ENCODE results near the gene HERC4. TPM values are rescaled to one million over a fixed set of nuclear protein-coding genes. Genes with fewer than 3 reads are reported as not detected.
"Not testable (repeated sequence)": the region's sequence is repeated elsewhere in the genome, so short reads cannot be mapped to it uniquely, and the experiment has no call there.

Gene HERC4
- total and polyA plus RNA-seq, 8 donors = 11.2 to 30.7 (median 14.1) TPM

DNA sequence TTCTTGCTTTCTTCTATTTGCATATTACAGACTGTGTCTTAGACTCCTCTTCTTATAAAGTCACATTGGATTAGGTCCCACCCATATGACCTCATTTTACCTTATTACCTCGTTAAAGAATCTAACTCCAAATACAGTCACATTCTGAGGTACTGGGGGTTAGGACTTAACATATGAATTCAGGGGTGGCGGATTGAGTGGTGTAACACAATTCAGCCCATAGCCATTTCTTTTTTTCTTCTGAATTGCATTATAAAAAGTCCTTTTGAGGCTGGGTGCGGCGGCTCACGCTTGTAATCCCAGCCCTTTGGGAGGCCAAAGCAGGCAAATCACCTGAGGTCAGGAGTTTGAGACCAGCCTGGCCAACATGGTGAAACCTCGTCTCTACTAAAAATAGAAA, 6.8 kb upstream of the HERC4 start:
- no peak for TF ChIP-seq CTCF (IDR thresholded peaks at IDR 0.05)
- DNase-seq = no peak
- no peak overlapping the region for H3K27ac ChIP-seq
- 82 to 84% methylated on average over 6 of the region's 6 CpGs for WGBS, 2 donors
- no peak overlapping the region for H3K4me3 ChIP-seq
- no peaks in the 10 kb centered on the region for H3K36me3 ChIP-seq
- peaks cover 0 to 4% (median 0%) of the 10 kb centered on the region in 3 donors for H3K4me1 ChIP-seq
- no peak for ATAC-seq
- H3K9me3 ChIP-seq = no peaks in the 10 kb centered on the region
- intact Hi-C loops (cut with DNase I) = loop anchor here in 1 of 3 donors (5.0 kb wide), 1 partner anchor 75 kb away; no protein-coding TSS in a partner anchor
- FAIRE-seq = no peak
- H3K27me3 ChIP-seq = no peaks in the 10 kb centered on the region

- intact Hi-C loops (cut with DNase I) = loop anchor here in 1 of 3 donors (5.0 kb wide), 1 partner anchor 76 kb away; no protein-coding TSS in a partner anchor
- TF ChIP-seq CTCF (IDR thresholded peaks at IDR 0.05) = no peak
- WGBS, 2 donors = 86 to 90% methylated on average over 5 of the region's 5 CpGs
- FAIRE-seq (no peak), ATAC-seq (no peak), DNase-seq (no peak)
- Histone ChIP-seq H3K36me3 (no peaks in the 10 kb centered on the region), H3K27me3 (no peaks in the 10 kb centered on the region), H3K4me1 (peaks cover 0 to 4% (median 0%) of the 10 kb centered on the region in 3 donors), H3K4me3 (no peak overlapping the region), H3K9me3 (no peaks in the 10 kb centered on the region), H3K27ac (no peak overlapping the region)
Observed at GRCh38 chr10:68080853-68081431, 5.9 kb upstream of the HERC4 start.

- H3K27ac ChIP-seq = no peak overlapping the region
- H3K4me3 ChIP-seq = no peak overlapping the region
- peaks cover 4% of the 10 kb centered on the region in 3 donors for H3K4me1 ChIP-seq
- 100% methylated on average over 1 of the region's 1 CpG for WGBS, 2 donors
- FAIRE-seq (no peak), ATAC-seq (no peak), DNase-seq (no peak)
- H3K9me3 ChIP-seq = no peaks in the 10 kb centered on the region
- intact Hi-C loops (cut with DNase I) = no loop called here
- no peaks in the 10 kb centered on the region for H3K27me3 ChIP-seq
- H3K36me3 ChIP-seq = no peaks in the 10 kb centered on the region
- no peak for TF ChIP-seq CTCF (IDR thresholded peaks at IDR 0.05)
Observed at GRCh38 chr10:68079434-68079833, 4.4 kb upstream of the HERC4 start.

GRCh38 chr10:68077026-68077425, 1.9 kb upstream of the HERC4 start:
- intact Hi-C loops (cut with DNase I) = no loop called here
- no peaks in the 10 kb centered on the region for H3K36me3 ChIP-seq
- no peak overlapping the region for H3K27ac ChIP-seq
- no peak for FAIRE-seq
- no peak for DNase-seq
- 95 to 96% methylated on average over 5 of the region's 5 CpGs for WGBS, 2 donors
- H3K9me3 ChIP-seq = no peaks in the 10 kb centered on the region
- no peak for ATAC-seq
- no peaks in the 10 kb centered on the region for H3K27me3 ChIP-seq
- TF ChIP-seq CTCF (IDR thresholded peaks at IDR 0.05) = no peak
- no peak overlapping the region for H3K4me3 ChIP-seq
- H3K4me1 ChIP-seq = peaks cover 17 to 23% (median 21%) of the 10 kb centered on the region in 3 donors

GRCh38 chr10:68076081-68076480, 998 bp upstream of the HERC4 start:
- DNase-seq; H3K27ac ChIP-seq; intact Hi-C loops (cut with DNase I); H3K9me3 ChIP-seq; FAIRE-seq; H3K36me3 ChIP-seq; ATAC-seq; H3K4me3 ChIP-seq; H3K27me3 ChIP-seq: not testable (repeated sequence)
- 92 to 94% methylated on average over 15 of the region's 15 CpGs for WGBS, 2 donors
- peaks cover 23 to 24% (median 24%) of the 10 kb centered on the region in 3 donors for H3K4me1 ChIP-seq
